ENCODE data around the gene PPP1R14D. TPM values are rescaled to one million over a fixed set of nuclear protein-coding genes. Genes with fewer than 3 reads are reported as not detected.
"Not testable (repeated sequence)": the region's sequence is repeated elsewhere in the genome, so short reads cannot be mapped to it uniquely, and the experiment has no call there.

The PPP1R14D gene
- total and polyA plus RNA-seq, 8 donors, result 0.63 to 20.0 (median 2.2) TPM; not detected in 3

DNA sequence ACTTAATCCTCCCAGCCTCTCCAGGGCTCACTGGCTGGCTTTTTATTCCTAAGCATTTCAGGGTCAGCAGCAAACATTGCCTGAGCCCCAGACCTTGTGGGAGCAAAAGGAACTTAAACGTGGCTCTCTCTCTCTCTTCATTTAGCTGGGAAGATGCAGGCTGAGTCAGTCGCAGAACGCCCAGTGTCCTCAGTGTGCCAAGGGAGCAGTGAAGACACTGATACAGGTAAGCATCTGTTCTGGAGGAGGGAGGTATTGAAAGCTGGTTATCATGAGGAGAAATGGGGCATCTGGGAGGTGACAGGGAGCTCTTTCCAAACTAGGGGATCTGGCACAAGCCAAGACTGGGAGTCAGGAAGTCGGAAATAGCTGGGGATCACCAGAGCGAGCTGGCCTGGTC lies 41.2 kb upstream of the PPP1R14D start:
- Histone ChIP-seq H3K36me3 (no peaks in the 10 kb centered on the region), H3K4me3 (no peak overlapping the region), H3K4me1 (peaks cover 22 to 42% (median 32%) of the 10 kb centered on the region in 4 donors), H3K27ac (no peak overlapping the region), H3K9me3 (no peaks in the 10 kb centered on the region), H3K27me3 (peaks cover 0 to 29% (median 0%) of the 10 kb centered on the region in 3 donors)
- WGBS, 5 donors, result 71 to 79% (median 75%) methylated on average over 5 of the region's 5 CpGs
- intact Hi-C loops (cut with DNase I; ENCODE audit: low total_unique reads), result no loop called here
- DNase-seq, result no peak
- TF ChIP-seq, protein P1, sequence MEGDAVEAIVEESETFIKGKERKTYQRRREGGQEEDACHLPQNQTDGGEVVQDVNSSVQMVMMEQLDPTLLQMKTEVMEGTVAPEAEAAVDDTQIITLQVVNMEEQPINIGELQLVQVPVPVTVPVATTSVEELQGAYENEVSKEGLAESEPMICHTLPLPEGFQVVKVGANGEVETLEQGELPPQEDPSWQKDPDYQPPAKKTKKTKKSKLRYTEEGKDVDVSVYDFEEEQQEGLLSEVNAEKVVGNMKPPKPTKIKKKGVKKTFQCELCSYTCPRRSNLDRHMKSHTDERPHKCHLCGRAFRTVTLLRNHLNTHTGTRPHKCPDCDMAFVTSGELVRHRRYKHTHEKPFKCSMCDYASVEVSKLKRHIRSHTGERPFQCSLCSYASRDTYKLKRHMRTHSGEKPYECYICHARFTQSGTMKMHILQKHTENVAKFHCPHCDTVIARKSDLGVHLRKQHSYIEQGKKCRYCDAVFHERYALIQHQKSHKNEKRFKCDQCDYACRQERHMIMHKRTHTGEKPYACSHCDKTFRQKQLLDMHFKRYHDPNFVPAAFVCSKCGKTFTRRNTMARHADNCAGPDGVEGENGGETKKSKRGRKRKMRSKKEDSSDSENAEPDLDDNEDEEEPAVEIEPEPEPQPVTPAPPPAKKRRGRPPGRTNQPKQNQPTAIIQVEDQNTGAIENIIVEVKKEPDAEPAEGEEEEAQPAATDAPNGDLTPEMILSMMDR (IDR thresholded peaks at IDR 0.05), result no peak
- no peak for TF ChIP-seq POLR2AphosphoS5 (IDR thresholded peaks at IDR 0.05)
- TF ChIP-seq EP300 (IDR thresholded peaks at IDR 0.05), result no peak
- TF ChIP-seq POLR2A (IDR thresholded peaks at IDR 0.05), result no peak

GRCh38 chr15:40867199-40867598 lies 38.7 kb upstream of the PPP1R14D start:
- no peak for DNase-seq
- Histone ChIP-seq H3K27me3 (peaks cover 0 to 20% (median 0%) of the 10 kb centered on the region in 3 donors), H3K4me3 (no peak overlapping the region), H3K27ac (no peak overlapping the region), H3K4me1 (peaks cover 3 to 23% (median 14%) of the 10 kb centered on the region in 4 donors), H3K36me3 (no peaks in the 10 kb centered on the region), H3K9me3 (no peaks in the 10 kb centered on the region)
- no peak for TF ChIP-seq POLR2AphosphoS5 (IDR thresholded peaks at IDR 0.05)
- no peak for TF ChIP-seq POLR2A (IDR thresholded peaks at IDR 0.05)
- intact Hi-C loops (cut with DNase I; ENCODE audit: low total_unique reads), result no loop called here
- 93 to 99% (median 96%) methylated on average over 4 of the region's 4 CpGs for WGBS, 5 donors

- Histone ChIP-seq H3K27me3 (peaks cover 0 to 17% (median 0%) of the 10 kb centered on the region in 3 donors), H3K27ac (peak overlapping the region in 3 of 5 donors; percentile 7 to 63 (median 15)), H3K36me3 (no peaks in the 10 kb centered on the region), H3K4me3 (no peak overlapping the region), H3K9me3 (no peaks in the 10 kb centered on the region), H3K4me1 (peaks cover 0 to 23% (median 8%) of the 10 kb centered on the region in 4 donors)
- TF ChIP-seq POLR2A (IDR thresholded peaks at IDR 0.05) (no peak), POLR2AphosphoS5 (IDR thresholded peaks at IDR 0.05) (peak in 2 of 3 donors; percentile 19 to 29)
- TF ChIP-seq, protein P1 (IDR thresholded peaks at IDR 0.05), result no peak
- 25 to 63% (median 35%) methylated on average over 2 to 4 of the region's 4 CpGs for WGBS, 5 donors
- intact Hi-C loops (cut with DNase I; ENCODE audit: low total_unique reads), result no loop called here
- peak; percentile 44 to 68 for DNase-seq
These were observed 35.3 kb upstream of the PPP1R14D start for GRCh38 chr15:40863660-40864270.

GRCh38 chr15:40861147-40861546 lies 32.6 kb upstream of the PPP1R14D start:
- WGBS, 5 donors, result 53 to 77% (median 62%) methylated on average over 4 of the region's 4 CpGs
- intact Hi-C loops (cut with DNase I; ENCODE audit: low total_unique reads); H3K4me3 ChIP-seq; H3K9me3 ChIP-seq; DNase-seq: not testable (repeated sequence)
- Histone ChIP-seq H3K27ac (peak overlapping the region in 2 of 5 donors; percentile 16 to 21), H3K27me3 (peaks cover 0 to 20% (median 0%) of the 10 kb centered on the region in 3 donors), H3K4me1 (peaks cover 10 to 33% (median 20%) of the 10 kb centered on the region in 4 donors), H3K36me3 (peaks cover 8 to 12% (median 10%) of the 10 kb centered on the region in 4 donors)

- 35 to 43% (median 37%) methylated on average over 18 of the region's 18 CpGs for whole genome bisulfite sequencing, 5 donors
- H3K4me1 ChIP-seq, result peaks cover 10 to 29% (median 18%) of the 10 kb centered on the region in 4 donors
- no peak overlapping the region for H3K4me3 ChIP-seq
- peak; percentile 89 to 94 for DNase-seq
- H3K9me3 ChIP-seq, result no peaks in the 10 kb centered on the region
- H3K36me3 ChIP-seq, result peaks cover 16 to 31% (median 28%) of the 10 kb centered on the region in 4 donors
- H3K27ac ChIP-seq, result peak overlapping the region in 1 of 5 donors; percentile 27
- TF ChIP-seq EP300 (IDR thresholded peaks at IDR 0.05) (no peak), POLR2AphosphoS5 (IDR thresholded peaks at IDR 0.05) (peak in 1 of 3 donors; percentile 64)
- TF ChIP-seq, protein P1 (IDR thresholded peaks at IDR 0.05), result peak in 5 of 7 experiments; percentile 59 to 84 (median 68)
- intact Hi-C loops (cut with DNase I; ENCODE audit: low total_unique reads), result no loop called here
- peaks cover 0 to 12% (median 0%) of the 10 kb centered on the region in 3 donors for H3K27me3 ChIP-seq
These were observed 30.8 kb upstream of the PPP1R14D start for GRCh38 chr15:40859206-40859851.
